ENCODE results near the gene MFSD11. TPM values are rescaled to one million over a fixed set of nuclear protein-coding genes. Genes with fewer than 3 reads are reported as not detected.
"Not testable (repeated sequence)": the region's sequence is repeated elsewhere in the genome, so short reads cannot be mapped to it uniquely, and the experiment has no call there.

MFSD11 gene
- polyA plus RNA-seq, 2 of the 4 experiments (the other 2 are of a cell fraction), result 17.5 to 26.0 TPM

GRCh38 chr17:76697702-76698465 is 40.0 kb upstream of the MFSD11 start (continued):
- TF ChIP-seq HOXB13 (CRISPR knock-in tag; IDR thresholded peaks at IDR 0.05; ENCODE audit: low read depth), result no peak
- TF ChIP-seq POLR2A (IDR thresholded peaks at IDR 0.05; ENCODE audit: low read length), result no peak
- no peak for TF ChIP-seq FOSB (CRISPR knock-in tag; IDR thresholded peaks at IDR 0.05)
- TF ChIP-seq JUNB (IDR thresholded peaks at IDR 0.05), result no peak
- TF ChIP-seq CHD2 (IDR thresholded peaks at IDR 0.05; ENCODE audit: low read length, partially characterized antibody), result no peak
- TF ChIP-seq HEYL (CRISPR knock-in tag; IDR thresholded peaks at IDR 0.05), result no peak
- no peak for TF ChIP-seq ZSCAN20 (CRISPR knock-in tag; IDR thresholded peaks at IDR 0.05)

- not testable (repeated sequence) for DNase-seq (ENCODE audit: low read depth in 1 of 2, low spot score in 1 of 2); FAIRE-seq; H3K4me1 ChIP-seq; H3K4me3 ChIP-seq; H3K27ac ChIP-seq; H3K9me3 ChIP-seq; ATAC-seq; H3K4me2 ChIP-seq
- CTCF ChIA-PET, result interaction anchor here (0.9 to 20.1 kb wide), 3 partner anchors 15 to 141 kb away, joined by 3 to 456 read pairs (median 78); partner anchors contain the start of genes JMJD6, METTL23 and MXRA7
- WGBS (ENCODE audit: missing lambda C conversion rate), result 80% methylated on average over 7 of the region's 7 CpGs
- POLR2A ChIA-PET, result interaction anchor here (1.2 kb wide), 1 partner anchor 10 kb away, joined by 4 read pairs; no protein-coding TSS in a partner anchor
Measured at GRCh38 chr17:76698466-76698977, 39.4 kb upstream of the MFSD11 start.

GRCh38 chr17:76700270-76700616 is 37.7 kb upstream of the MFSD11 start:
- Histone ChIP-seq H3K9me3 (no peaks in the 10 kb centered on the region), H3K27ac (no peak overlapping the region), H3K4me1 (no peaks in the 10 kb centered on the region), H3K4me3 (no peak overlapping the region), H3K4me2 (no peak overlapping the region)
- ATAC-seq, result no peak
- 92% methylated on average over 8 of the region's 8 CpGs for WGBS (ENCODE audit: missing lambda C conversion rate)
- no peak for FAIRE-seq
- POLR2A ChIA-PET, result no interaction called here
- no peak for DNase-seq (ENCODE audit: low read depth in 1 of 2, low spot score in 1 of 2)
- TF ChIP-seq MAFK (IDR thresholded peaks at IDR 0.05; ENCODE audit: partially characterized antibody), result no peak
- no peak for TF ChIP-seq EHF (CRISPR knock-in tag; IDR thresholded peaks at IDR 0.05)
- TF ChIP-seq SMC3 (IDR thresholded peaks at IDR 0.05), result no peak
- no peak for TF ChIP-seq CBX2 (IDR thresholded peaks at IDR 0.05; ENCODE audit: borderline replicate concordance, low read depth)
- no peak for TF ChIP-seq NFE2L2 (conservative IDR thresholded peaks at IDR 0.05; ENCODE audit: low read length)
- no peak for TF ChIP-seq PBX3 (IDR thresholded peaks at IDR 0.05)
- TF ChIP-seq BCL3 (IDR thresholded peaks at IDR 0.05), result no peak
- no peak for TF ChIP-seq ESRRA (IDR thresholded peaks at IDR 0.05; ENCODE audit: borderline replicate concordance, low read length)
- TF ChIP-seq FOSL2 (IDR thresholded peaks at IDR 0.05), result no peak
- no peak for TF ChIP-seq FOSL2 (CRISPR knock-in tag; IDR thresholded peaks at IDR 0.05)
- no peak for TF ChIP-seq HOXB5 (CRISPR knock-in tag; IDR thresholded peaks at IDR 0.05)
- TF ChIP-seq CTCF (IDR thresholded peaks at IDR 0.05), result no peak
- TF ChIP-seq JUN (IDR thresholded peaks at IDR 0.05), result no peak
- no peak for TF ChIP-seq CHD2 (IDR thresholded peaks at IDR 0.05; ENCODE audit: low read length, partially characterized antibody)
- TF ChIP-seq FOXS1 (CRISPR knock-in tag; IDR thresholded peaks at IDR 0.05), result no peak
- TF ChIP-seq RNF2 (IDR thresholded peaks at IDR 0.05; ENCODE audit: borderline replicate concordance, low read depth), result no peak
- TF ChIP-seq BHLHE40 (IDR thresholded peaks at IDR 0.05; ENCODE audit: low read depth, low read length), result no peak
- TF ChIP-seq E2F6 (IDR thresholded peaks at IDR 0.05; ENCODE audit: borderline replicate concordance, low read depth), result no peak
- CTCF ChIA-PET, result interaction anchor here (20.1 kb wide), 1 partner anchor 14 kb away, joined by 456 read pairs; the partner anchor contains the start of genes JMJD6, METTL23 and MXRA7
